HG03196 (cell line): ENCODE results near the gene PTPN22.
A peak's percentile ranks its signal among the peaks of the same experiment; 100 is the strongest.
"Not testable (repeated sequence)": the region's sequence is repeated elsewhere in the genome, so short reads cannot be mapped to it uniquely, and the experiment has no call there.

Experiments used
- ATAC-seq: cut with Tn5 transposase; IDR thresholded peaks from one replicate; pipeline ENCODE4 v1.9.1; 2021; ENCODE audit not compliant: unreplicated experiment

PTPN22 gene

GRCh38 chr1:113854234-113854633, 17.3 kb downstream of the PTPN22 start:
- no peak for ATAC-seq

DNA sequence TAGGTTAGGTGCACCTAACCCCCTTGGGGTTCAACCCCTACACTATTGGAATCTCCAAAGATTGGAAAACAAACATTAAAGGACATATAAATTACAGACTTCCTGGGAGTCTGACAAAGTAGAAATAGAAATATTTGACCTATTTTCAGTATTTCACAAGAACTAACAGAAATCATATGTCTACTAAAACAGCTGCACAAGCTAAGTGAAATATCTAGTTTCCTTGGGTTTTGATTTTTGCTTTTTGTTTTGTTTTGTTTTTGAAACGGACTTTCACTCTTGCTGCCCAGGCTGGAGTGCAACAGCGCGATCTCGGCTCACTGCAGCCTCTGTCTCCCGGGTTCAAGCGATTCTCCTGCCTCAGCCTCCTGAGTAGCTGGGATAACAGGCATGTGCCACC, 18.8 kb downstream of the PTPN22 start:
- not testable (repeated sequence) for ATAC-seq

DNA sequence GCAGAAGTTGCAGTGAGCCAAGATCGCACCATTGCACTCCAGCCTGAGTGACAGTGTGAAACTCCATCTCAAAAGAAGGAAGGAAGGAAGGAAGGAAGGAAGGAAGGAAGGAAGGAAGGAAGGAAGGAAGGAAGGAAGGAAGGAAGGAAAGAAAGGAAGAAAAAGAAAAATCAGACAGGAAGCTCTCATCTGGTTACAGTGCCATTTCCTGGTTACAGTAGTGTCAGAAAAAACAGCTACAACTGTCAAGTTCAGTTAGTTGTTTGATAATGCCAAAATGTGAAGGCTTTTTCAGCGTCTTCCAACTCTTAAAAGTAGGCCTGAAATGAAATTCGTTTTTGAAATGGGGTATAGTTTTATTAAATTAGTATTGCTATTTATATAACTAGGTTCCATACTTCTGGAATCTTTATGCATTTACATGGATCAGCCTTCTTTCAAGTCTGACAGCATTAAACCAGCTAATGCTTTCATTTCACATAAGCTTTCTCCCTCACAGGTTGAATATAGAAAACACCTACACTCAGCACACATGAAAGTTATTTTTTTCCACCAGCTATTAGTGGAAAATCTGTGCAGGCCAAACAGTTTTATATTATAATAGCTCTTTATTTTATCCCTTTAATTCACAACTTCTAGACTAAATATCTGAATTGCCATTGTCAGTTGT, 21.2 kb downstream of the PTPN22 start:
- no peak for ATAC-seq

GRCh38 chr1:113849072-113849471, 22.4 kb downstream of the PTPN22 start:
- ATAC-seq = no peak

DNA sequence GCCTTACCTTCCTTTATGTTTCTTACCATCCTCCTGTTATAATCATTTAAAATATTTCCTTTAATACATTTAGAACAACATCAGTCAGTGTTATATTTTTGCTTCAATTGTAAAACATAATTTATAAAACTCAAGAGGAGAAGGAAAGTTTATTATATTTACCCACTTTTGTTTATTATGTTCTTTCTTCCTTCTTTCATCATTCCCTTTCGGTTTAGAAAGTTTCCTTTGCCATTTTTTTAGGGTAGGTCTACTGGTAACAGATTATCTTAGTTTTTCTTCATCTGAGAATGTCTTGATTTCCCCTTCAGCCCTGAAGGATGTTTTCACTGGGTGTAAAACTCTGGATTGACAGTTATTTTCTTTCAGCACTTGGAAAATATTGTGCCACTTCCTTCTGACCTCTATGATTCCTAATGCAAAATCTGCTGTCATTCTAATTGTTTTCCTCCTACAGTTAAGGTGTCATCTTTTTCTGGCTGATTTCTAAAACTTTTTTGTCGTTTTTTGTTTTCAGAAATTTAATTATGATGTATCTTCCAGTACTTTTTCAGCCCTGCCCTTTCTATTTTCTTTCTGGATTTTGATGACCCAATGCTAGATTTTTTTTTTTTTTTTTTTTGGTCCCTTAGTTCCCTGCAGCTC, 25.0 kb downstream of the PTPN22 start:
- no peak for ATAC-seq

GRCh38 chr1:113836534-113836933, 35.0 kb downstream of the PTPN22 start:
- ATAC-seq = no peak

DNA sequence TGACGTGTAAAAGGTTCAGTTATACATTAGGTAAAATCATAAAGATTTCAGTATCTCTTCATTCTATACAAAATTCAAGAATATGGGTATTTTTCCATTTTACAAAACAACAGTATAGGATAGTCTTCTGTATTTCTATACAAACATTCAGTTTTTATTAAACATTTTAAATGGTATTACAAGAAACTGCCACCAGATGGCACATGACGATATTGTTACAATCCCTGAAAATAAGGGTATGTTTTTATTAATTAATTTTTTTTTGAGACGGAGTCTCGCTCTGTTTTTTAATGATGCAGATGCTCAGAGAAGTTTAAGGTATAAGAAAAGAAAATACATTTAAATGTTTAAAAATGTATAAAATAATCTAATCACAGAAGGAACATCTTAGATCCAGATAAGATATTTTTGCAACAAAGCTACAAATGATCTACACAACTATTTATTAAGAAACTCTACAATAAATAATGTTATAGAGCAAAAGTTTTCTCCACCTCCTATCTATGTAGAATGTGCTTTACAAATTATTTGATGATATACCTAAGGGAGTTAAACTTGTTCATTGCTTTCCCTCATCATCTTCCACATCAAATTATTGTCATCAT, 35.7 kb downstream of the PTPN22 start:
- ATAC-seq = no peak

GRCh38 chr1:113834716-113835115, 36.8 kb downstream of the PTPN22 start:
- no peak for ATAC-seq

GRCh38 chr1:113830039-113830438, 41.5 kb downstream of the PTPN22 start:
- ATAC-seq = no peak

DNA sequence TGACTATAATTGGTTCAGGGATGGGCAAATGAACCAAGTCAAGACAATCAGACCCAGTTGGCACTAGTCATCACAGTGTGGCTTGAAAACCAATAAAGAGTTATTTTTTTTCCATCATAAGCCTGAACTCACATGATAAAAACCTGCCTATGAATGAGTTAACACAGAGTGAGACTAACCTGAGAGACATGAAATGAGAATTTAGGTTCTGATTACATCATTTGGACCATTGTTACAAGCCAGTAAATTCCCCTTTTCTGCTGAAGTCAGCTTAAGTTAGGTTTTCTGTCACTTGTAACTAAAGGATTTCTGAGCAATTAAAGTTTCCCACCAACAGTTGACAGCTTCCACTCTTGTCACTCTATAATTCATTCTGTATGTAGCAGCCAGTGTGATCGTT, 49.6 kb downstream of the PTPN22 start:
- ATAC-seq = no peak

GRCh38 chr1:113818578-113818977, 52.9 kb downstream of the PTPN22 start:
- ATAC-seq = no peak

- ATAC-seq = no peak
Measured at GRCh38 chr1:113813218-113813617, 58.3 kb downstream of the PTPN22 start.

- no peak for ATAC-seq
Measured at GRCh38 chr1:113812661-113813135, 58.8 kb downstream of the PTPN22 start.

DNA sequence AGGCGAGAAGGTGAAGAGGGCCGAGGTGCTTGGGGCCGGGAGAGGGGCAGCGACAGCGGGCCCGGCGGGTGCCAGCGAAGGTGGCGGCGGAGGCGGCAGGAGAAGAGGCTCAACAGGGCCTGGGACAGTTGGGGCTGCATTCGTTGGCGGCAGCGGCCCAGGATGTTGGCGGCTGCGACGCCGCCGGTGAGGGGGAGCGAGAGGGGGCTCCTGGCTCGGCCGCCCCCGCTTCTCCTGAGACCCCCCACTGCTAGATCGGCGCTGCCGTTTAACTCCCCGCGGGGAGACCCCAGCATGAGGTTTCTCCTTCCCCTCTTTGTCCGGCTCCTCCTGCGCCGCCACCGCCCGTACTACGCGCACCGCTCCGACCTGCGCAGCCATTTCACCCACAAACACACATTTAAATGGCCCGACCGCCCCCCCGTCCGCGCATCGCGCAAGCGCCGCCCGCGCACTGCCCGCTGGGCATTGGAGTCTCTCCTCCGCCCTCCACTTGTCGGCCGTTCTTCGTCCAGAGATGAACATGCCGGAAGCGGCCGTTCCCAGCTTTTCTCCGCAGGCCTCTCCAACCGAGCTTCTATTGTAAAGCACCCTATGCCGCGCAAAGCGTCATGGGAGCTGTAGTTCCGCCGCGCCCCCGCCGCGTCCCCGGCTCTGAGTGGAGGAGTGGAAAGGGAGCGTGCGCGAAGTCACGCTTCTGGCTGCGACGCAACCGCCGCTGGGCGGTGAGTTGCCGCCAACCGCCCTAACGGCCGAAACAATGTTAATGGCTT, 59.4 kb downstream of the PTPN22 start, which contains the start of gene RSBN1:
Gene RSBN1 (minus strand): TSS at position 589 of the 773 bp plus-strand sequence. CDS start 64 bp downstream, at position 525.
- ATAC-seq = peak; percentile 95

DNA sequence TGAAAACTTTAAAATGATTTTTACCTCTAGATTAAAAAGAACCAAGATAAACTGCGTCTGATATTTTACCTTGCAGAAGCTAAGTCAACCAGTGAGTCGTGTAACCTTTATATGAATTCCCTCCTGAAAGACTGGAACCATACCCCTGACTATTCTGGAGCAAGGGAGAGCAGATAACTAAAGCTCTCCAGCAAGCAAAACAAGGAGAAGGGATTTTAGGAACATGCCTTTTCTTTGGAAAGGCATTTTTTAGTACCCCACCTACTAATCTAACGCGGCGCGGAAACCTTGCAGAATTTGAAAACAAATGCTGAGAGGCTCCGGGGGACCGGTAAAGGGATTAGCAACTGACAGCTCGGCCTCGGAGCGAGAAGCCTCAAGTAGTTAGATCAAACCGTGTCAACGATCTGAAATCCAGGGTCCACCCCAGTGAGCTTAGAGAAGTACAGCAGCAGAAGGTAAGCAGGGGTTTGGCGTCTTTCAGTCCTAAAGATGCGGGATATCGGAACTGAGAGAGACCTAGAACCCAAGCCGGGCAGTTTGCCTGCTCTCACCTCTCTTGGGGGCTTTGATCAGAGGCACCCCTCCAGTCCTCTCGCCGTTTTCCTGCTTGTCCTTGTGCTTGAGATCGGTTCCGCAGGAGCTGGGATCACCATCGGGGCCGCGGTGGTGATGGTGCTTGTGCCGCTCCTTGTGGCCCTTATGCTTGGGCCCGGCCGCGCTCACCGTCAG, 60.2 kb downstream of the PTPN22 start:
- no peak for ATAC-seq

DNA sequence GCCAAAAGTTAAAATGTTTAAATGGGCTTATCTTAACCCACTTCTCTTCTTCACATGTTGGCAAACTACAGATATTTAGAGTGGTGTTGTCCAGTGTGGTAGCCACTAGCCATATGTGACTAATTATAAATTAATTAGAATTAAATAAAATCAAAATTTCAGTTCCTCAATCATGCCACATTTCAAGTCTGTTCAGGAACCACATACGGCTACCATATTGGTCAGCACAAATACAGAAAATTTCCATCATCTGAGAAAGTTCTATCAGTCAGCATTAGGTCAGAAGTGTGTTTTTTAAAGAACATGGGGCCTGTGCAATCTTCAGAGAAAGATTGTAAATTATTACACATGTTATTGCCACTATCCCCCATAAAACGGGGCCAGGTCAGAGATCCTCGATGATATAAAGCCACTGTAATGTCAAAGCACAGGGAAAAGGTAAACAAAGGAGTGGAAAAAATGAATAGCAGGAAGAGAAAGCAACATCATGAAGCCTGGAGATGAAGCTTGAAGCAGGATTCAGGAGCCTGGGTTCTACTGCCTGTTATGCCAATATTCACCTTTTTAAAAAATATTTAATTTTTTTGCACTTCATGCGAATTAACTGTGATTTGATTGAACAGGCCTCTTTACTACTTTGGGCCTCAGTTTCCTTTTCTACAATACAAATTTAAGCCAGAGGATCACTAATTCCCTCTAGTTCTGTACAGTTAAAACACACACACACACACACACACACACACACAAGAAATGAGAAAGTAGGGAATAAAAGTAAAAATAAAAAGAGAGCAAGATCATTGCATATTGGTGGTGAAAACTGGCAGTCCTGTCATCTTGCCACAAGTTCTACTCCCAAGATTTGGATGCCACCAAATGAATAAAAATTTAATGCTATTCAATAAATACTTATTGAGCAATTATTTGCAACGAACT, 61.6 kb downstream of the PTPN22 start:
- no peak for ATAC-seq

GRCh38 chr1:113808450-113809195, 62.9 kb downstream of the PTPN22 start:
- ATAC-seq = no peak

DNA sequence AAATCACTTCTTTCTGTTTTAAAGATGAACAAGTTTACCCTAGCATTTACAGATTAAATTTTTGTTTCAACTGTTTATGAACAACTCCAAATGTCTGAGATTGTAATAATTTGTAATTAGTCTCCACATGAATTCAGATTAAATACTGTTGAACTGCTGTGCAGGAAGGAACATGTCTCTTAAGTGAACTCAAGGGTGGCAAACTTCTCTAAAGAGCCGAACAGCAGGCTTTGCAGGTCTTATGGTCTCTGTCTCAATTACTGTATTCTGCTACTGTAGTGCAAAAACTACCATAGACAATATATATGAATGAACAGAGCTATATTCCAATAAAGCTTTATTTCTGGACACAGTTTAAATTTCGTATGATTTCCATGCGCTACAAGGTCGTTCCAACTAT, 65.9 kb downstream of the PTPN22 start:
- ATAC-seq = no peak

- no peak for ATAC-seq
Measured at GRCh38 chr1:113805256-113805531, 66.3 kb downstream of the PTPN22 start.
